ENCODE data around the gene MRPS15.

MRPS15 gene

GRCh38 chr1:36456391-36456928 lies 7.7 kb downstream of the MRPS15 start:
- no peak for DNase-seq

DNA sequence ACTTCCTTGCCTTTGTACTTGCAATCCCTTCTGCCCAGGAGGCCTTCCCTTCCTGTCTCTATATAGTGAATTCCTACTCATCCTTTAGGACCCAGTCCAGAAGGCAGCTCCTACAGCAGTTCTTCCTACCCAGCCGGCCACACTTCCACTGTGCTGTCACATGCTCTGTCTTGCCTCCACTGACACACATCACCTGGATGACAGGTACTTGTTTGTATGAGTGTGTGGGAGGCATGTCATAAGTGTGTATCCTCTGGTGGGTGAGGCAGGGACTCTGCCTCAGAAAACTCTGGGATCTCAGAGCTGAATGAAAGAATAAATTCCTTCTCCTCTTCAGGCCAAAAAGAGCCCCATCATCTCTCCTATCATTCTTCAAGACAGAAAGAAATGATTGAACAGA lies 8.8 kb downstream of the MRPS15 start:
- no peak for DNase-seq

- DNase-seq, result no peak
These were observed 10.4 kb downstream of the MRPS15 start for GRCh38 chr1:36453600-36454388.

DNA sequence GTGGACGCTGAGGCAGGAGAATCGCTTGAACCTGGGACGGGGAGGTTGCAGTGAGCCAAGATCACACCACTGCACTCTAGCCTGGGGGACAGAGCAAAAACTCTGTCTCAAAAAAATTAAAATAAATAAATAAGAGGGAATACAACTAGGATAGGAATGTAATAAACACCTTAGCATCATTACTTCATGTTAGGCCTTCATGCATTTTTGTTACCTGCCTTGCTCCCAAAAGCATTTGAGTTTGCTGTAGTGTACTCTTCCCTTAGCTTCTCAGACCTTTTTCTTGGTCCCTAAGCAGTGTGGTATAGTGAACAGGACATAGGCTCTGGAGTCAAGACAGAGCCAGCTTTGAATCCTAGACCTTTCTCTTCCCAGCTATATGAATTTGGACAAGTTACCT lies 11.1 kb downstream of the MRPS15 start:
- DNase-seq, result no peak

DNA sequence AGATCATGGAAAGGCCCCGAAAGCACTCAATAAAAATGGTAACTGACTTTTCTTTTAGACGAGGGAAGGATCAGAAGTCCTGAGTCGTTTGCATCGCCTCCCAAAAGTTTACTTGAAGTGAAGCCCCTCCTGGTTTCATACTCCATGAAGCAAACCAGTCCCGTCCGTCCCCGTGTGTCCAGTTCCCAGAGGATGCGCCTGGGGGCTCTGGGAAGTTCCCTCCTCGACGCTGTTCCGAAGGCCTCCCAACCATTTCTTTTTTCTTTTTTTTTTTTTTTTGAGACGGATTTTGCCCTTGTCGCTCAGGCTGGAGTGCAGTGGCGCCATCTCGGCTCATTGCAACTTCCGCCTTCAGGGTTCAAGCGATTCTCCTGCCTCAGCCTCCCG lies 13.3 kb downstream of the MRPS15 start:
- DNase-seq, result no peak

GRCh38 chr1:36450270-36450918 lies 13.8 kb downstream of the MRPS15 start, which contains the start of gene OSCP1:
TSS of gene OSCP1 (minus strand) at chr1:36450451. CDS start at chr1:36450369, 82 bp downstream.
- peak; percentile 92 for DNase-seq

DNA sequence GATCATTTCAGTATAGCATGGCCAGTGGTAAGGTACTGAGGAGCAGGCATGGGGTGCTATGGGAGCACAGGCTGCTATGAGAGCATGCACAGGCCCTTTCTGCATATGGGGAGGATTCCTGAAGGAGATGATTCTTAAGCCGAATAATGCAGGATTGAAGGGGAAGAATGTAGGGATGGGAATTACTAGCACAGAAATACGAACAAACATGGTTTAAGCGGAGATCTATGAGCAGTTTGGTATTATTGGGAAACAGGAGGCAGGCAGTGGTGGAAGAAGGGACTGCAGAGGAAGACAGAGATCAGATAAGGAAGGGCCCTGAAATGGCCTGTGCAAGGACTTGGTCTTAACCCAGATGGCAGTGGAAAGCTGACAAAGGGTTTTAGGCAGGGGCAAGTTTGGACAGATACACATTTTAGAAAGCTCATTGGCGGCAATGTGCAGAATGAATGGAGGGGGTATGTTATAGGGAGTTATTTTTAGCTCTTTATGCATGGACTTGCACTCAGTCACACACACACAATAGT lies 15.6 kb downstream of the MRPS15 start:
- DNase-seq, result no peak

DNA sequence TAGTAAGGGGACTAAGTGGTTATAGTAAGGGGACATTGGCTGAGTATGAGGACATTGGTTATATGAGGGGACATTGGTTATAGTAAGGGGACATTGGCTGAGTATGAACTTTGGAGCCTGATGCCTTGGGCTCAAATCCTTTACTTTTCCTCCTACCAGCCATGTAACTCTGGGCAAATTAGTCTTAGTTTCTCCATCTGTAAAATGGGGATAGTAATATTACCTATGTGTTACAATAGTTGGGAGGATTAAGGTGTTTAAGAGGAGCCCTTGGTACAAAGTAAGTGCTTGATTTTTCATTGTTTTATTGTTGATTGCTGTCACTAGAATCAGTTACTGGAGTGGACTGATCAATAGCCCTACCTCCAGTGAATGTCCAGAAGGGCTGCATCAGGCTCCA lies 16.7 kb downstream of the MRPS15 start:
- DNase-seq, result no peak

- no peak for DNase-seq
These were observed 17.4 kb downstream of the MRPS15 start for GRCh38 chr1:36446746-36447145.

GRCh38 chr1:36446271-36446670 lies 17.9 kb downstream of the MRPS15 start:
- DNase-seq, result no peak

- DNase-seq, result no peak
These were observed 20.9 kb downstream of the MRPS15 start for GRCh38 chr1:36443297-36443696.

DNA sequence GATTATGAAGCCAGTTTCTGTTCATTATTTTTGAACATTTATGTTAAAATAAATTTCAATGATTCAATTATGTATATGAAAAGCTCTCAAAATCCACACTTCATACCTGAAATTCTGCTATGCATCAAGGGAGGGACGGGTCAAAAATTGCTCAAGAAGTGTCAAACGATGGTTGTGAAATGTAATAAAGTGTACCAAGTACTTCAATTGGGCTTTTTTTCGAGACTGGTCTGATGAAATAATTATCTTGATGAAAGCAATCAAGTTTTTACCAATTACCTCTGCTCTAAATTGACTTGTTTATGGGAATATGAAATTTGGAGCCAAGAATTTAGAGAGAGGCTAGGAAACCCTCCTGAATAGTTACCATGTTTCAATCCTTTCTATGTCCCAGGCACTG lies 21.8 kb downstream of the MRPS15 start:
- no peak for DNase-seq

GRCh38 chr1:36440646-36441045 lies 23.5 kb downstream of the MRPS15 start:
- no peak for DNase-seq

GRCh38 chr1:36440044-36440443 lies 24.1 kb downstream of the MRPS15 start:
- DNase-seq, result no peak

DNA sequence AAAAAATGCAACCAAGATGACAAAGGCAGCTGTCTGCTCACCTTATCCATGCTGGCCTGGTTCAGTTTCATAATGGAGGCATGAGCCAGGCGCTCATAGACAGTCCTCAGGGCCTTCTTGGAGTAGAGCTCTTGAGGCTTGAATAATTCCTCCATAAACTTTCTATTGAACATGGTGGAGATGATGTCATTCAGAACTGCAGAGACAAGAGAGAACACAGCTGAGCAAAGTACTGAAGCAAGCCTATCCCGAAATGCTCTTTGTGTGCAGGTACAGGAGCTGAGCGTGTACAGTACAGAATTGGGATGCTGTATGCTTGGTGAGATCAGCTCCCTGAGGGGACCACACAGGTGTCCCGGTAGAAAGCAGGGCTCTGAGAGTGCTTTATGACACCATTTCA lies 25.5 kb downstream of the MRPS15 start:
- DNase-seq, result no peak

DNA sequence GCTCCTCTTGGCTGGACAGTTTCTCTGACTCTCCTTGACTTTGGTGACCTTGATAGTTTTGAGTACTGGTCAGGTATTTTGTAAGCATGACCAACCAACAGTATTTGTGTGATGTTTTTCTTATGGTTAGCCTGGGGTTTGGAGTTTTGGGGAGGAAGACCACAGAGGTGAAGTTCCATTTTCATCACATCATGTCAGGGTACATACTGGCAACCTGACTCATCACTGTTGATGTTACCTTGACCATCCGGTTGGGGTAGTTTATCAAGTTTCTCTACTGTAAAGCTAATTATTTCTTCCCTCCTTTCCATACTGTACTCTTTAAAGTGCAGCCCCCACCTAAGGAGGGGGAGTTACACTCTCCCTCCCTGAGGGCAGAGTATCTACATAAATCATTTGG lies 27.4 kb downstream of the MRPS15 start:
- no peak for DNase-seq

DNA sequence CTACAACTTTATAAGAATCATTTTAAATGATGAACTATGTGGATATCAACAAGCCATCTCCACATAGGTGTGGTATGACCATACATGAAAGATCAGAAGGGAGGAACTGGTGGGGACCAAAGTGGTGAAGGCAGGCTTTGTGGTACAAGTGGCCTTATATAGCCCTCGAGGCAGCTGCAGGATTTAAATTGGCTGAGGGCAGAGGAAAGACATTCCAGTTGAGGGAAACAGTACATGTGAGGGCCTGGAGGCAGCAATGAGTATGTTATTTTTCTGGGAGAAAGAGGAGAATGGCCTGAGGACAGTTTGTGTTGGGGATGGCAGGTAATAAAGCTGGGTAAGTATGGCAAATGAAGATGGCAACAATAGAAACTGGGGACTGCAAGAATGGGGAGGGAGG lies 31.1 kb downstream of the MRPS15 start:
- DNase-seq, result no peak

DNA sequence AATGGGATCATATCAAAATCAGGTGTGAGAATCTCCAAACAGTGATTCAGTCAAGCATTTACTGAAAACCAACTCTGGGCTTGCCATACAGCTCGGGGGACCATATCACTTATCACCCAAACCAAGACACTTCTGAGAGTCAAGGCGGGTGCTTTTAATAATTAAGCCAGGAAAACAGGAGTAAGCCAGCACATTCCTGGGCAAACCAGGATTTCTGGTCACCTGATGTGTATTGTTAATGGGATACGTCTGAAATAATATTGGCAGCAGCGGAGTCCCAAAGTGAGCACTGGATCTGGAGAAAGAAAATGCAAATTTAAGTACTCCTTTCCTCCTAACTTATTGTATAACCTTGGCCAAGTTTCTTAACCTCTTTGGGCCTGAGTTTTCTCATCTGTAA lies 31.6 kb downstream of the MRPS15 start:
- no peak for DNase-seq

DNA sequence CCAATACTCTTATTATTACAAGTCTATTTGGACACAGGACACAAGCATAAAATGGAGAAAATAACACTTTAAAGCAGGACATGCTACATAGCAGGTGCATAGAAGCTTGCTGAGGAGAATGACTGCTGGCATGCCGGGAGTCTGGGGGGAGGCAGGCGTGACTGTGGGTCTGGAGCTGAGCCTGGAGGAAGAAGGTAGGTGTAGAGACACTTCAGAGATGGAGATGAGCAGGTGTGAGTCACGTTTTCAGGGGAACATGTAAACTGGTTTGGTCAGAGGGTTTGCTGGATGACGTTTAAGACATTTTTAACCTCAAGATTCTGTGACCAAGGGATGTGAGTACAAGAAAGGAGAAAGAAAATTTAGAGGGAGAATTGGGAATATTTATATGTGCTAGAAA lies 38.4 kb downstream of the MRPS15 start:
- DNase-seq, result no peak

DNA sequence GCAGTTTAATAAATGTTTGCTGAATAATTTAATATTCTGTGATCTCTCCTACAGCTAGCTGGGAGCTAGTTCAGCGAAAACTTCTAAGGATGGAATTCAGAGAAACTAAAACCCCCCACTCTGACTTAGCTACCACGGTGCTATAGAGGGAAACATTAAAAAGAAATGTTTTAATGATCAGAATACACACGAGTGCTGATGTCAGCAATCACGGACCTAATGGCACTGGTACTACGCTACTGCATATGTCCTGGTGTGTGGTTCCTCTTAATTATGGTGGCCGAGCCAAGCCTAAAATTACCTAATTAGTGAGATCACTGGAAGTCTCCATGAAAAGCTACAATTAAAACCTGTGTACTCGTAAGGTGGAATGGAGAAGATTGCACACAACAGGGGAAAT lies 42.5 kb downstream of the MRPS15 start:
- DNase-seq, result no peak

- DNase-seq, result peak; percentile 89
These were observed 43.3 kb downstream of the MRPS15 start for GRCh38 chr1:36420836-36421317.

DNA sequence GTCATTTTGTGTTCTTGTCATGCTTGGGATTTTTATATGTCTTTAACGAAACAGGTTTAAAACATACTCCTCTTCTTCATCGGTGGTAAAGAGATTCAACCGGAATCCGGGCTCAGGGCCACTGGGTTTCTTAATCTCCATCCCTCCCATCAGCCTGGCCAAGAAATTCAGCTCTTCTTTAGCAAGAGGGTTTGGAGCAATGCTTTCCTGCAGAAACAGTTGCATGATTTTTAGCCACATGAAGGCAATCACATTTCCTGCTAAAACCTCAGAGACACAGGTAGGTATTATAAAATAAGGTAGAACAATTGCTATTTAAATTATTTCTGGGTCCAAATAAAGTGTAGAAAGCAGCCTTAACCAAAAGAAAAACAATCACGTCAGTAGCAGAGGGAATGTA lies 43.8 kb downstream of the MRPS15 start:
- peak; percentile 39 for DNase-seq

DNA sequence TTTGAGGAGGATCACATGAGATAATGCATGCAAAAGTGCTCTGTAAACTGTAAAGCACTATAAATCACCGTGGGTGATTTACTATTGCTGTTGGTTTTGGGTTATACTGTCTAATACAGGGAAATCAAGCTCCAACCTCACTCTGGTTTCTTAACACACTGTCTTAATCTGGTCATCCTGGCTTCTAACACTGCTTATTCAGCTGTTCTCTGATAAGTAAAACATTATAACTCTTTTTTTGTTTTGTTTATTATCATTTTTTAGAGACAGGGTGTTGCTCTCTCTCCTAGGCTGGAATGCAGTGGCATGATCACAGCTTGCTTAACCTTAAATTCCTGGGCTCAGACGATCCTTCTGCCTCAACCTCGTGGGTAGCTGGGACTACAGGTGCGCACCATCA lies 44.6 kb downstream of the MRPS15 start:
- DNase-seq, result no peak

GRCh38 chr1:36419140-36419539 lies 45.0 kb downstream of the MRPS15 start:
- no peak for DNase-seq

All from CD4-positive, alpha-beta T cell treated with Interleukin-17A for 1 hour (primary cell).